ENCODE data around the gene SYNGR4.

DNA sequence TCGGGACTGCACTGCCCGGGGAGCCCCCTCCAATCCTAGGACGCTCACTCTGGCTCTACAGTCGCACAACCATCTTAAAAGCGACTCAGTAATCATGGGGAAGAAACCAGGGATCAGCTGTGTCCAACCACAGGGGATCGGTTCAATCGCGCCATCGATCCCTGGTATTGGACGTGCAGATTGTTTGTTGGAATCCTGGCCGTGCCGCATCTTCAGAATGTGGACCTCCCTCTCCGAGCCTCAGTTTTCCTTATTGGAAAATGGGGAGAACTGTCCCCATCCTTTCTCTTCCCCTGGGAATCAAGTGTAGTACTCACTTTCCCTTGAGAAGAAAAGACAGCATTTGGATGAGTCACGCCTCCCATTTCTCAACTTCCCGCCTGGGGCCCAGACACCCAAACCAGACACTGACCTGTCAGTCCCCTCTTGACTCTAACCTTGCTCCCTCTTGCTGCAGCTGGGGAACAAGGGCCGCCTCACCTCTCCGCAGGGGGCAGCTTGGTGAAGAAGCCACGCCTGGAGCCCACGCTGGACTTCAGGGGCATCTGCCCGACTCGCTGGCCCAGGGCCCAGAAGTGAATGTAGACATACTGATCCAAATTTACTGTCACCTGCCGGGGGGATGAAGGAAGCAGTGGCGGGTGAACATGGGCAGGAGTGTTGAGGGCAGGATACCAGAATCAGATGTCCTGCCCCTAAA lies 21.2 kb upstream of the SYNGR4 start:
- TF ChIP-seq, protein P1, sequence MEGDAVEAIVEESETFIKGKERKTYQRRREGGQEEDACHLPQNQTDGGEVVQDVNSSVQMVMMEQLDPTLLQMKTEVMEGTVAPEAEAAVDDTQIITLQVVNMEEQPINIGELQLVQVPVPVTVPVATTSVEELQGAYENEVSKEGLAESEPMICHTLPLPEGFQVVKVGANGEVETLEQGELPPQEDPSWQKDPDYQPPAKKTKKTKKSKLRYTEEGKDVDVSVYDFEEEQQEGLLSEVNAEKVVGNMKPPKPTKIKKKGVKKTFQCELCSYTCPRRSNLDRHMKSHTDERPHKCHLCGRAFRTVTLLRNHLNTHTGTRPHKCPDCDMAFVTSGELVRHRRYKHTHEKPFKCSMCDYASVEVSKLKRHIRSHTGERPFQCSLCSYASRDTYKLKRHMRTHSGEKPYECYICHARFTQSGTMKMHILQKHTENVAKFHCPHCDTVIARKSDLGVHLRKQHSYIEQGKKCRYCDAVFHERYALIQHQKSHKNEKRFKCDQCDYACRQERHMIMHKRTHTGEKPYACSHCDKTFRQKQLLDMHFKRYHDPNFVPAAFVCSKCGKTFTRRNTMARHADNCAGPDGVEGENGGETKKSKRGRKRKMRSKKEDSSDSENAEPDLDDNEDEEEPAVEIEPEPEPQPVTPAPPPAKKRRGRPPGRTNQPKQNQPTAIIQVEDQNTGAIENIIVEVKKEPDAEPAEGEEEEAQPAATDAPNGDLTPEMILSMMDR (IDR thresholded peaks at IDR 0.05), result no peak
- no peak for TF ChIP-seq POLR2A (IDR thresholded peaks at IDR 0.05)

Measured in uterus (tissue), 2 donors.